Measurements from ENCODE around the gene PMF1. TPM values are rescaled to one million over a fixed set of nuclear protein-coding genes. Genes with fewer than 3 reads are reported as not detected.

The PMF1 gene
- polyA plus RNA-seq, 2 of the 4 experiments (the other 2 are of a cell fraction) = 59.8 to 63.9 TPM

DNA sequence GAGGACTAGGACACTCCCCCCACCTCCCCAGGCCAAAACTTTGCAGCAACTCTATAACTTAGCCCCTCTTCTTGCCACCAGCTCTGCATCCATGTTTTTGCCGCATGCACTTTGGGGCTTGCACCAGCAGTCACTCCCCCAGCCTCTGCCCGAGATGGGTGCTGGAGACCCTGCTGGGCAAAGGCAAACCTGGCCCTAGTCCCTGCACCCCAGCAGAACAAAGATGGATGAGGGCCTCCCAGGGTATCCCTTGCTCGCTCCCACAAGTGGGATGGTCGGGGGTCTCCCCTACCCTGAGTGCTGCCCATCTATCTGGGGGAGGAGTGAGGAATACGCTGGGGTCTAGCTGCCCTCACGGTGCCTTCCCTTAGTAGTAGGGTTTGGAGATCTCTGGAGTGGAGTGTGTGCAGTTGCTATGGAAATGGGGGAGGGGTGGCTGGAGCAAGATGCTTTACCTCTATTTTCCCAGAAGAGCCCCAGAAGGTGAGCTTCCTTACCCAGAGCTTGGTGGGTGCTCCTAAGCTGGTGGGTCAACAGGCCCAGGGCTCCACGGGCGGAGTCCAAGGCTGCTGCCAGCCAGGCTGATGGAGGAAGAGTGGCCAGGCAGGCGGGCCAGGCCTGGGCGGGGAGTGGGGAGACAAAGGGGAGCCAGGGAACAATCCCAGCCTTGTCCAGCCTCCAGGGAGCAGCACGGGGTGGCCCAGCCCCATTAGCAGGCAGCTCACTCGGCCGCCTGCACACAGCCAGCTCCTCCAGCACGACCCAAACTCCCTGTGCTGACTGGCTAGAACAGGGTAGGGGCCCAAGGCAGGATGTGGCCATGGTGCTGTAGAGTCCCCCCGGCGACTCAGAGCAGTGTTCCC, 34.9 kb downstream of the PMF1 start, which contains the start of gene PAQR6:
Gene PAQR6 (minus strand): TSS at position 597 of the 863 bp plus-strand sequence. CDS start 1,325 bp downstream, outside the sequence.
- DNase-seq (ENCODE audit: low read depth in 1 of 2, low spot score in 1 of 2) = no peak

DNA sequence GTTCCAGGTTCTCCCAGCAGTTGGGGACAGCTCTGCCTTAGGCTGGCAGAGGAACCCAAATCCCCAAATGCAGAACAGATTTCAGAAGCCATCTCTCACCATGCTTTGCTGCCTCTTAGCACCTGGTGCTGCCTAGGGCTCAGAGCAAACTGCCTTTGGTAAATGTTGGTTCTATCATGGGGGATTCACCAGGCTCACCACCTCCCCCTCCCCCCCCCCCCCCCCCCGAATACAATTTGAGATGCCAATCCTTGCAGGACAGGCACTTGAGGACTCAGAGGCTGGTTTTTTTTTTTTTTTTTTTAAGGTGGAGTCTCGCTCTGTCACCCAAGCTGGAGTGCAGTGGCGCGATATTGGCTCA, 35.5 kb downstream of the PMF1 start:
- POLR2A ChIA-PET = interaction anchor here (0.6 to 1.1 kb wide), 2 partner anchors 36 to 38 kb away, joined by 3 to 8 read pairs; partner anchors contain the start of gene PMF1
- TF ChIP-seq ZNF302 (CRISPR knock-in tag; IDR thresholded peaks at IDR 0.05) (no peak), KDM5A (IDR thresholded peaks at IDR 0.05) (no peak), ESRRA (IDR thresholded peaks at IDR 0.05; ENCODE audit: borderline replicate concordance, low read length) (no peak), POLR2A (IDR thresholded peaks at IDR 0.05; ENCODE audit: low read length) (no peak), SMC3 (IDR thresholded peaks at IDR 0.05) (no peak), TFCP2L1 (CRISPR knock-in tag; IDR thresholded peaks at IDR 0.05) (no peak)
- TF ChIP-seq, protein P1, sequence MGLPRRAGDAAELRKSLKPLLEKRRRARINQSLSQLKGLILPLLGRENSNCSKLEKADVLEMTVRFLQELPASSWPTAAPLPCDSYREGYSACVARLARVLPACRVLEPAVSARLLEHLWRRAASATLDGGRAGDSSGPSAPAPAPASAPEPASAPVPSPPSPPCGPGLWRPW (IDR thresholded peaks at IDR 0.05) = no peak
- TF ChIP-seq, protein P2, sequence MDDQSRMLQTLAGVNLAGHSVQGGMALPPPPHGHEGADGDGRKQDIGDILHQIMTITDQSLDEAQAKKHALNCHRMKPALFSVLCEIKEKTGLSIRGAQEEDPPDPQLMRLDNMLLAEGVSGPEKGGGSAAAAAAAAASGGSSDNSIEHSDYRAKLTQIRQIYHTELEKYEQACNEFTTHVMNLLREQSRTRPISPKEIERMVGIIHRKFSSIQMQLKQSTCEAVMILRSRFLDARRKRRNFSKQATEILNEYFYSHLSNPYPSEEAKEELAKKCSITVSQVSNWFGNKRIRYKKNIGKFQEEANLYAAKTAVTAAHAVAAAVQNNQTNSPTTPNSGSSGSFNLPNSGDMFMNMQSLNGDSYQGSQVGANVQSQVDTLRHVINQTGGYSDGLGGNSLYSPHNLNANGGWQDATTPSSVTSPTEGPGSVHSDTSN (IDR thresholded peaks at IDR 0.05) = no peak
- TF ChIP-seq, protein P3, sequence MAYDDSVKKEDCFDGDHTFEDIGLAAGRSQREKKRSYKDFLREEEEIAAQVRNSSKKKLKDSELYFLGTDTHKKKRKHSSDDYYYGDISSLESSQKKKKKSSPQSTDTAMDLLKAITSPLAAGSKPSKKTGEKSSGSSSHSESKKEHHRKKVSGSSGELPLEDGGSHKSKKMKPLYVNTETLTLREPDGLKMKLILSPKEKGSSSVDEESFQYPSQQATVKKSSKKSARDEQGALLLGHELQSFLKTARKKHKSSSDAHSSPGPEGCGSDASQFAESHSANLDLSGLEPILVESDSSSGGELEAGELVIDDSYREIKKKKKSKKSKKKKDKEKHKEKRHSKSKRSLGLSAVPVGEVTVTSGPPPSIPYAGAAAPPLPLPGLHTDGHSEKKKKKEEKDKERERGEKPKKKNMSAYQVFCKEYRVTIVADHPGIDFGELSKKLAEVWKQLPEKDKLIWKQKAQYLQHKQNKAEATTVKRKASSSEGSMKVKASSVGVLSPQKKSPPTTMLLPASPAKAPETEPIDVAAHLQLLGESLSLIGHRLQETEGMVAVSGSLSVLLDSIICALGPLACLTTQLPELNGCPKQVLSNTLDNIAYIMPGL (CRISPR knock-in tag; IDR thresholded peaks at IDR 0.05; ENCODE audit: borderline replicate concordance) = no peak

More for the DNA sequence above, 34.9 kb downstream of the PMF1 start, which contains the start of gene PAQR6:
- Histone ChIP-seq H3K4me3 (no peak within 1 kb of the TSS), H3K27ac (no peak within 1 kb of the TSS), H3K9me3 (no peaks in the 10 kb centered on the region), H3K4me2 (peak within 1 kb of the TSS; percentile 10; the same call in 1 of the 3 replicates), H3K4me1 (peaks cover 12% of the 10 kb centered on the region)
- no peak for TF ChIP-seq CBX2 (IDR thresholded peaks at IDR 0.05; ENCODE audit: borderline replicate concordance, low read depth)
- TF ChIP-seq, protein P4, sequence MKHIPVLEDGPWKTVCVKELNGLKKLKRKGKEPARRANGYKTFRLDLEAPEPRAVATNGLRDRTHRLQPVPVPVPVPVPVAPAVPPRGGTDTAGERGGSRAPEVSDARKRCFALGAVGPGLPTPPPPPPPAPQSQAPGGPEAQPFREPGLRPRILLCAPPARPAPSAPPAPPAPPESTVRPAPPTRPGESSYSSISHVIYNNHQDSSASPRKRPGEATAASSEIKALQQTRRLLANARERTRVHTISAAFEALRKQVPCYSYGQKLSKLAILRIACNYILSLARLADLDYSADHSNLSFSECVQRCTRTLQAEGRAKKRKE (CRISPR knock-in tag; IDR thresholded peaks at IDR 0.05; ENCODE audit: low read depth) = no peak
- TF ChIP-seq, protein P1 (IDR thresholded peaks at IDR 0.05) = no peak
- no peak for TF ChIP-seq ZSCAN20 (CRISPR knock-in tag; IDR thresholded peaks at IDR 0.05)
- TF ChIP-seq, protein P5, sequence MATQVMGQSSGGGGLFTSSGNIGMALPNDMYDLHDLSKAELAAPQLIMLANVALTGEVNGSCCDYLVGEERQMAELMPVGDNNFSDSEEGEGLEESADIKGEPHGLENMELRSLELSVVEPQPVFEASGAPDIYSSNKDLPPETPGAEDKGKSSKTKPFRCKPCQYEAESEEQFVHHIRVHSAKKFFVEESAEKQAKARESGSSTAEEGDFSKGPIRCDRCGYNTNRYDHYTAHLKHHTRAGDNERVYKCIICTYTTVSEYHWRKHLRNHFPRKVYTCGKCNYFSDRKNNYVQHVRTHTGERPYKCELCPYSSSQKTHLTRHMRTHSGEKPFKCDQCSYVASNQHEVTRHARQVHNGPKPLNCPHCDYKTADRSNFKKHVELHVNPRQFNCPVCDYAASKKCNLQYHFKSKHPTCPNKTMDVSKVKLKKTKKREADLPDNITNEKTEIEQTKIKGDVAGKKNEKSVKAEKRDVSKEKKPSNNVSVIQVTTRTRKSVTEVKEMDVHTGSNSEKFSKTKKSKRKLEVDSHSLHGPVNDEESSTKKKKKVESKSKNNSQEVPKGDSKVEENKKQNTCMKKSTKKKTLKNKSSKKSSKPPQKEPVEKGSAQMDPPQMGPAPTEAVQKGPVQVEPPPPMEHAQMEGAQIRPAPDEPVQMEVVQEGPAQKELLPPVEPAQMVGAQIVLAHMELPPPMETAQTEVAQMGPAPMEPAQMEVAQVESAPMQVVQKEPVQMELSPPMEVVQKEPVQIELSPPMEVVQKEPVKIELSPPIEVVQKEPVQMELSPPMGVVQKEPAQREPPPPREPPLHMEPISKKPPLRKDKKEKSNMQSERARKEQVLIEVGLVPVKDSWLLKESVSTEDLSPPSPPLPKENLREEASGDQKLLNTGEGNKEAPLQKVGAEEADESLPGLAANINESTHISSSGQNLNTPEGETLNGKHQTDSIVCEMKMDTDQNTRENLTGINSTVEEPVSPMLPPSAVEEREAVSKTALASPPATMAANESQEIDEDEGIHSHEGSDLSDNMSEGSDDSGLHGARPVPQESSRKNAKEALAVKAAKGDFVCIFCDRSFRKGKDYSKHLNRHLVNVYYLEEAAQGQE (IDR thresholded peaks at IDR 0.05) = no peak
- TF ChIP-seq, protein P6, sequence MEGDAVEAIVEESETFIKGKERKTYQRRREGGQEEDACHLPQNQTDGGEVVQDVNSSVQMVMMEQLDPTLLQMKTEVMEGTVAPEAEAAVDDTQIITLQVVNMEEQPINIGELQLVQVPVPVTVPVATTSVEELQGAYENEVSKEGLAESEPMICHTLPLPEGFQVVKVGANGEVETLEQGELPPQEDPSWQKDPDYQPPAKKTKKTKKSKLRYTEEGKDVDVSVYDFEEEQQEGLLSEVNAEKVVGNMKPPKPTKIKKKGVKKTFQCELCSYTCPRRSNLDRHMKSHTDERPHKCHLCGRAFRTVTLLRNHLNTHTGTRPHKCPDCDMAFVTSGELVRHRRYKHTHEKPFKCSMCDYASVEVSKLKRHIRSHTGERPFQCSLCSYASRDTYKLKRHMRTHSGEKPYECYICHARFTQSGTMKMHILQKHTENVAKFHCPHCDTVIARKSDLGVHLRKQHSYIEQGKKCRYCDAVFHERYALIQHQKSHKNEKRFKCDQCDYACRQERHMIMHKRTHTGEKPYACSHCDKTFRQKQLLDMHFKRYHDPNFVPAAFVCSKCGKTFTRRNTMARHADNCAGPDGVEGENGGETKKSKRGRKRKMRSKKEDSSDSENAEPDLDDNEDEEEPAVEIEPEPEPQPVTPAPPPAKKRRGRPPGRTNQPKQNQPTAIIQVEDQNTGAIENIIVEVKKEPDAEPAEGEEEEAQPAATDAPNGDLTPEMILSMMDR (IDR thresholded peaks at IDR 0.05) = no peak
- TF ChIP-seq, protein P3 (CRISPR knock-in tag; IDR thresholded peaks at IDR 0.05; ENCODE audit: borderline replicate concordance) = no peak
- no peak for TF ChIP-seq FOSL2 (IDR thresholded peaks at IDR 0.05)
- TF ChIP-seq FOSL2 (CRISPR knock-in tag; IDR thresholded peaks at IDR 0.05) = no peak
- TF ChIP-seq ZFP36 (IDR thresholded peaks at IDR 0.05; ENCODE audit: borderline replicate concordance, partially characterized antibody) = no peak
- TF ChIP-seq ZC3H11A (IDR thresholded peaks at IDR 0.05) = no peak
- no peak for TF ChIP-seq TP53 (CRISPR knock-in tag; IDR thresholded peaks at IDR 0.05)
- TF ChIP-seq EHMT2 (IDR thresholded peaks at IDR 0.05; ENCODE audit: low read depth) = no peak
- TF ChIP-seq POLR2A (IDR thresholded peaks at IDR 0.05; ENCODE audit: low read length) = no peak
- WGBS (ENCODE audit: missing lambda C conversion rate) = 81% methylated on average over 11 of the region's 16 CpGs
- FAIRE-seq (no peak), ATAC-seq (peak; percentile 12 to 20; a peak in 4 of 6 replicates)
- POLR2A ChIA-PET = interaction anchor here (0.6 to 1.1 kb wide), 2 partner anchors 35 to 37 kb away, joined by 3 to 8 read pairs; partner anchors contain the start of gene PMF1
- CTCF ChIA-PET = interaction anchor here (0.5 to 3.1 kb wide), 4 partner anchors 13 to 309 kb away, joined by 3 to 17 read pairs (median 4); no protein-coding TSS in a partner anchor

More for the DNA sequence above, 35.5 kb downstream of the PMF1 start:
- 100% methylated on average over 3 of the region's 4 CpGs for WGBS (ENCODE audit: missing lambda C conversion rate)
- CTCF ChIA-PET = interaction anchor here (0.7 to 3.1 kb wide), 5 partner anchors 12 to 197 kb away, joined by 3 to 17 read pairs (median 3); no protein-coding TSS in a partner anchor
- DNase-seq (ENCODE audit: low read depth in 1 of 2, low spot score in 1 of 2) = no peak
- no peak for FAIRE-seq
- no peak for ATAC-seq
- H3K4me1 ChIP-seq = peaks cover 12% of the 10 kb centered on the region
- H3K27ac ChIP-seq = no peak overlapping the region
- H3K9me3 ChIP-seq = no peaks in the 10 kb centered on the region
- H3K4me2 ChIP-seq = no peak overlapping the region
- H3K4me3 ChIP-seq = no peak overlapping the region

Measured in A549 (cell line).